Stimulated activated CD8-positive, alpha-beta memory T cell treated with anti-CD3 and anti-CD28 coated beads, Interleukin-4, amount 100 ng/mL, for 4 hours (primary cell): ENCODE data around the gene PPP1R2.

ENCODE experiments used
- DNase-seq, 2 donors: peaks; one replicate each; pipeline ENCODE4 v3.0.0-alpha.2; 2020; ENCODE audit warnings: low read depth in 2 of 2, low spot score in 1 of 2

Gene PPP1R2

DNA sequence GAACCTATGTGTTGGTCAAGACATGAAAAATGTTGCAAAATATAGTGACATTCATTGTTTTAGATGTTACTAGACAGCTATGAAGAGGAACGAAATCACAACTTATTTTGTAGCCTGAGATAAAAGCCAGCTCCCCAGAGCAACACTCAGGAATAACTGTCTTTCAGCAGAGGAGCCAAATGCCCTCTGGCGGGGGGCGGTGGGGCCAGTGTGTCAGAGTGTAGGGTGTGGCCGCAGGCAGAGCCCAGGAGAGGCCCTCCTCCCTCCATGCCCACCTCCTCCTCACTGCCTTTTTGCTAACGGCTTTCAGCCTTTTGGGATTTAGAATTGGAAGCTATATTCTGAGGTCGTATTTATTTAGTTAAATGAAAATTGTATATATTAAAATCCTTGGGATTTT, 23.7 kb upstream of the PPP1R2 start:
- DNase-seq = no peak

DNA sequence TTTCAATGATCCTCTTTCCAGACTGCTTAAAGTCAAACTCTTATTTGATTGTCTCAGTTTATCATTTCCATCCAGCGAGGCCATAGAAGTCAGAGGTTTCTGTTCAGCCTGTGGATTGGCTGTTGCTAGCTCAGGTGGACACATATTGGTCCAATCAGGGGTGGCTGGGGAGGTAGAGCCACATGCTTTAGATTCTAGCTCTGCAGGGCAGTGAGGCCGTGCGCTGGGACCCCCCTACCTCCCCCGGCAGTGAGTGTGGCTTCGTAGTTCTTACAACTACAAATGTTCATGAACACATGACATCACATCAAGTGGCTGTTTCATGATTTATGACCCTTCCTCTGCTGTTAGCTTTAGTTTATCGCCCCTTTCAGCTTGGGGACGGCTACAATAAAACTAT, 22.6 kb upstream of the PPP1R2 start:
- no peak for DNase-seq

DNA sequence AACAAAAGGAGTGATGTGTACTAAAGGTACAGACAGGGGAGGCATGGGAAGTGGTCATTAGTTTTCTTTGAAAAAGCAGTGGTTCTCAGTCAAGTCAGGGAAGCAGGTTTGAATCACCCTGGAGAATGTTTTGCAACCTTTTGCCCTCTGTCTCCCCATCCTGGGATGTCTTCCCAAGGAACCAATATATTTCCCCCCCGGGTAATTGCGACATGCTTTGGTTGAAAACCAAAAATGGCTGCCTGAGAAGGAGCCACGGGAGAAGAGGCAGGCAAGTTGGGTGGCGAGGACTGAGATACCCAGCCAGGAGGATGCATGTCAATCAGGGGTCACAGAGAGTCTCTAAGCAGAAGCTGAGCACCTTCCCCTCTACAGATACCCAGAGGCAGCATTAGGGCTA, 20.2 kb upstream of the PPP1R2 start:
- DNase-seq = no peak

DNA sequence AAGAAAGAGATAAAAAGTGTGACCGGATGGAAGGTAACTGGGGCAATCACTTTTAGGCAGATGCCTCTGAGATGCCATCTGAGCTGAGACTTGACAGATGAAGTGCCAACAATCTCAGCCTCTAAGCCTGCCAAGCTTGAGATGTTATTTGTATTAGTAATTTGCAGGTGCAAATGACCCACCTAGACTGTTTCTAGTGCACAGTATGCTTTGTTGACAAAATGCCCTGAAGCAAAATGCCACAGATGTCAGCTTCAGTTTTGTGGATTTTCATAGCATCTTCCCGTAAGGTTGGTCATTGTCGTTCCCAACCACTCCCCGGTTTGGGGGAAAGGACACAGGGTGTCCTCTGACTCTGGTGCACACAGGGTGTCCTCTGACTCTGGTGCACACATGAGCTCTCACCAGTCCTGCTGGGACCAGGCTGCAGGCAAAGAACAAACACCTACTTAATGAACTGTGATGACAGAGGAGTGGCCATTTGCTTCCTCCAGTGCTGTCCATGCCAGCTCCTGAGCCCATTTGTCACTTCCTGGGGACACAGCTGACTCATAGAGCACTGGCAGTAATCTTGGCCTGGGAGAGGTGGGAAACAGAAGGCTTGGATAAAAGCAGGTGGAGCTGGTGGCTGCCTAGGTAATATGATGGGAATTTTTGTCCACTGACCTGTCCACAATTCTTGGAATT, 16.7 kb upstream of the PPP1R2 start:
- no peak for DNase-seq

DNA sequence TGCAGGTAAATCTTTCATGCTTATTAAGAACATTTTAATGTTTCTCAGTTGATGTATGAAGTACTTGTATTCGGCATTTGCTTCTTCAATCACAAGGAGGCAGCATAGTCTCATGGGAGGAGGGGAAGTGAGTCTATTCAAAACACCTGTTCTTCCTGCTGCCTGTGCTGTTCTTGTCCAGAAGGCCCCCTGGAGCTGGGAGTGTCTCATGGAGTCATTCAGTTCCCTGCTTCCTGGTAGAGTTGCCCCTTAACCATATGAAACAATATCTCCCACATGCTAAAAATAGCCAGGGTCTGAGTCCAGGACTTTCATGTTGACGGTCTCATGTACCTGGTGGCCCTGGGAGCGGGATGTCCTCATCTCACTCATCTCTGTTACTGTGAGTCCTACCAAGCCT, 15.5 kb upstream of the PPP1R2 start:
- DNase-seq = no peak

DNA sequence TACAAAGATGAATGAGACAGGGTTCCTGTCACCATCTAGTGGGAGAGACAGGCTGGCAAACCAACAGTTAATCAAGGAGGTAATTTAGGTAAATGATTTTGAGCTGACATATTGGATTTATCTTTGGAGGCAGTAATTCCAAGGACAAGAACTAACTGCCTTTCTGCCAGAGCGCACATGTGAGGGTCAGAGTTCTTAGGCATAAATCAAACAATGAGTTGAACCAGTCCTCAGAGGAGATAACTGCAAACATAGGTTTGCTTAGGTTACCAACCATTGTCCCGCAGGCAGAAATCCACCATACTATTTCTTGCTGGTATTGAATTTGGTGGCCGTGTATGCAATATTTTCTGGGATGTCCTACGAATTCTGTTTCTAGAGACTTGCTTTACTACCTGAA, 14.2 kb upstream of the PPP1R2 start:
- no peak for DNase-seq

DNA sequence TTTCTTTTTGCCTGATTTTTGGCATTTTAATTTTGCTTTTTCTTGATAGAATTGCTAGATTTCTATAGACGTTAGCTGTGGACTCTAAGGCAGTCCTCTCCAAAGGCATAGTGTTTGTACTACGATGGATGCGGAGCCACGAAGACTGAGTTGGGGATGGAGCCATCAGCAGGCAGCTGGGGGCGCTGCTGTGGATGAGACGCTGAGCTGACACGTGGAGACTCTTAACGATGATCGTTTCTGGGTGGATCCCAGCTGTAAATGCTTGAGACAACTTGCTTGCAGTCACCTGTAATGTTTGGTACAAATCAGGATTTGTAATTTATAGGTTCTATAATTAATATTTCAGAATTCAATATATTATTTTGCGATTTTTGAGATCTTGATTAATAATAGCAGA, 13.3 kb upstream of the PPP1R2 start:
- no peak for DNase-seq

DNA sequence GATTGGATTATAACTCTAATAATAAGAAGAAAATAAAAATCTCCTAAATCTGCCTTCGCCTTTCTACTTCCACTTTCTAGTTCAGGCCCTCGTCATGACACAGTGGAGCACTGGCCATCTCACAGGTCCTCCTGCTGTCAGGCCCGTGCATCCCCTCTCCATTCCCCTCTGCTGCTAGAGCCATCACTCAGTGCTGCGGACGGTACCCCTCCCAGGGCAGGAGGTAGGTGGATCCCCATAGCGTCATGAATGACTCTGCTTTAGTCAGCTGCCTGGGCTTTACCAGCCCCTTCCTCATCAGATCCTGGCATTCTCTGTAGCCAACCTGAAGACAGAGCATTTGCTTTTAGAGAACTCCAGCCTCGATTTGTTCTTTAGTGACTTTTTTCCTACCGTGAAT, 12.0 kb upstream of the PPP1R2 start:
- DNase-seq = no peak

DNA sequence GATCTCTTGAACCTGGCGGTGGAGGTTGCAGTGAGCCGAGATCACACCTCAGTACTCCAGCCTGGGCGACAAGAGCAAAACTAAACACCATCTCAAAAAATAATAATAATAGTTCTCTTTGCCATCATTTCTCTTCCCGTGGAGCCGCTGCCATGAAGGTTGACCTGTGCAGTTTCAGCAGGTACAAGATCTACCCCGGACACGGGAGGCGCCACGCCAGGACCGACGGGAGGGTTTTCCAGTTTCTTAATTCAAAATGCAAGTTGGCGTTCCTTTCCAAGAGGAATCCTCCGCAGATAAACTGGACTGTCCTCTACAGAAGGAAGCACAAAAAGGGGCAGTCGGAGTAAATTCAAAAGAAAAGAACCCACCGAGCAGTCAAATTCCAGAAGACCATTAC, 11.3 kb upstream of the PPP1R2 start:
- no peak for DNase-seq

DNA sequence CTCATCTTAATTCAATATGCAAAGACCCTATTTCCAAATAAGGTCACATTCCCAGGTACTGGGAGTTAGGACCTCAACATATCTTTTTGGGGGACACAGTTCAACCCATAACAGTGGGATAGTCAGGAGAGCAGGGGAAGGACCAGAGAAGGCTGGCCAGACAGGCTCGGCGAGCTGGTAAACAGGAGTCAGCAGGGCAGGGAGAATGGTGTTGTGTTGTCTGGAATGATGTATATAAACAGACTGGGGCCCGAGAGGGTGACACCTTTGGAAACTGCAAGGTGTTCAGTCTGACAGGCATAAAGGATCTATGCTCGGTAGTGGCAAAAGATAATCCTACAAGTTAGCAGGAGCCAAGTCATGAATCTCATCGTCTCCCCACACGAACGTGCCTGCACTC, 10.1 kb upstream of the PPP1R2 start:
- no peak for DNase-seq

DNA sequence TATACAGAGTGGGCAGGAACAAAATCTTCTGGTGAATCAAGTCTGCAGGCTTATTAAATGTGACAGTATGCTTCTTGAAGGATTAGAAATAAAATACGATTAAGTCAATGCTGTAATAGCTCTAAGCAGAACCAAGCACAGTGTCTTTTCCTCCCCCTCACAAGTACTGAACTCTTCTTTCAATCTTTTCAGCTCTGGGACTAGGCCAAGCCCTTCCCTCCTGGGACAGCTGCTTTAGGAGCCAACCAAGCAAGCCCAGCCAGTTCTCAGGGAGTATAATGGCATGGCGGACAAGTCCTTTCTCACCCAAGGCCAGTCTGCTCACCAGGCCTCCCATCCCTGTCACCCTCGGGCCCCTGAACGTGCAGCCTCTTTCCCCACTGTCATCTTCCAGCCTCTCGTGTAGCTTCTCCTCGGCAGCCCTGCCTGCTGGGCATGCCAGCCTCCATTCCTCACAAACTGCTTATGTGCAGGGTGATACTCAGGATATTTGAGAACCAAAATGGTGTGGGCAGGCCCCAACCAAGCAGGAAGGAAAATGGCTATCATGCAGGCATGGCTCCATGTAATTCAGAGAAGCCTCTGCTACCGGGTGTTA, 8.4 kb upstream of the PPP1R2 start:
- no peak for DNase-seq

DNA sequence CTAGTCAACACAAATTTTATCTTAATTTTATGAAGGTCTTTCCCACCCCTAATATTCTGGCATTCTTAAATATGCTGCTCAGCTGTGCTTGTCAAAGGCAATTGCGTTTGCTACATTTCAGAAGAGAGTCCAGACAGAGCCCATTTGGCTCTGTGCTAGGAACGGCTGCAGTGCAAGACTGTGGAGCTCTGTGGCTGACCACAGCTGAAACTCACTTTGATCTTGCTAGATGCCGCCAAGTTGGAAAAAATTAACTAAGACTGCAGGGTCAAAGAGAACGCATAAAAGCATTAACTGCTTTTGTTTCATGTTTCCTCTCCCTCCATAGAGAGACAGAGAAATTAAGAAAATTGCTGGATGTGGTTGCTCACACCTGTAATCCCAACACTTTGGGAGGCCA, 7.6 kb upstream of the PPP1R2 start:
- no peak for DNase-seq

DNA sequence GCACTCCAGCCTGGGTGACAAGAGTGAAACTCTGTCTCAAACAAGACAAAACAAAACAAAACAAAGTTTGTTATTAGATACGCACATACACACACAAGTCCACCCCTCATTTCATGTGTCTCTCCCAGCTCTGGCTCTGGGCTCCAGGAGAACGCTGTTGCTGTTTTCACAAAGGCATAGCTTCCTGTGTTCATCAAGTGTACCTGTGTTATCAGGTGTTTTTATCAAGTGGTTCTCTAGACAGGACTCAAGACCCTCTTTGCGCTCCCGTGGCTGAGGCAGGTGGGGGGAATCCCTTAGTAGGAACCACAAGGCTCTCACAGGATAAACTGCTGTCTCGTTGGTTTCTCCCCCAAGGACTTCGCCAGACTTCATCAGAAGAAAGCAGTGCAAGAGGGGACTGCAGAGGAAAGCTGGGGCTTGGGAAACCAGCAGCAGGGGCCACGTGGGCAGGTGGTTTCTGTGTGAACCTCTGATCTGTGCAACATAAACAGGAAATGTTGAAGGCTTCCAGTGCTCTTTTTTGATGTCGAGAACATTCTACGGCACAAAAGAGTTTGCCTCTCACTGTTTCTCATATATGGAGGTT, 6.9 kb upstream of the PPP1R2 start:
- peak; percentile 51 to 67 for DNase-seq

DNA sequence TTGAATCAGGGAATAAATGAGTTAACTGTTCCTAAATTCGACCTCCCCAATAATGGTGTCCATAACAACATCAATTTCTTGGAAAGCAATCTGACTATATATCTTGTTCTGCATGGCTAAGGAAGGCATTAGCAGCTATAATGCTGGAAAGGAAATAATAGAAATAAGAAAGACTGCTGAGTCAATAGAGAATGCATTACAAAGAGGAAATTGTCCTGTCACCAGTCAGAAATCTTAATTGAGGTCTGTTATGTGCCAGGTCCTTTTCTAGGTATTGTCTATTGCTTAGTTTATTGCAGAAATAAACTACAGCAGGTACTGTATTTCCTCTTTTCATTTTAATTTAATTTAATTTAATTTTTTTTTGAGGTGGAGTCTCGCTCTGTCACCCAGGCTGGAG, 5.9 kb upstream of the PPP1R2 start:
- no peak for DNase-seq

DNA sequence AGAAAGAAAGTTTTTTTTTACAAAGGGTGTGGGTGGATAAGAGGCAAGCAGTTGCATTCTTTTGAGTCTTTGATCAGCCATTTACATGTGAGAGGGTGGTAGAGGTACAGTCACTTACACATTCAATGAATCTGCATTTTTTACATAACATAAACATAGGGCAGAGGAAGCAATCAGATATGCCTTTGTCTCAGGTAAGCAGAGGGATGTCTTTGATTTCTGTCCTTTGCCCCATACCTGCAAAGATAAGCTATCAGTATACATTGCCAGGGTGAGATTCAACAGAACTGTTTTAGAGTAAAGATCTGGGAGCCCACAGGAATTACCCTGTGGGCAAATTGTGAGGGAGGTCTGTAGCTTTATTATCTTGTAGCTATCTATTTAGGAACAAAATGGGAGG, 5.4 kb upstream of the PPP1R2 start:
- DNase-seq = no peak

DNA sequence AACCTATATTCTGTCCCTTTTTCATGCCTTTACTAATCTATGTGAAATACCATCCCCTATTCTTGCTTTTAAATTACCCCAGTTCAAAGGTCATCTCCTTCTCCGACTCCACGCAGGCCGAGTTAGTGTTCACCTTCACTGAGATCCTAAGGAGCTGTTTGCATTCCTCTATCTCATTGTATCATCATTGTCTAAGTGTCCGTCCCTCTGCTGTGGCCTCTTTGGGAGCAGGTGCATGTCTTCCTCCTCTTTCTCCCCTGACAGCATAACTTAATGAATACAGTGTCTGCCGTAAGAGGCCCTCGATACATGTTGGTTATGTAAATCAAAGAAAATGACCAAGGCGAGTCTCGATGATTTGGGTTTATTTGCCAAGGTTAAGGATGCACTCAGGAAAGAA, 4.9 kb upstream of the PPP1R2 start:
- DNase-seq = no peak

DNA sequence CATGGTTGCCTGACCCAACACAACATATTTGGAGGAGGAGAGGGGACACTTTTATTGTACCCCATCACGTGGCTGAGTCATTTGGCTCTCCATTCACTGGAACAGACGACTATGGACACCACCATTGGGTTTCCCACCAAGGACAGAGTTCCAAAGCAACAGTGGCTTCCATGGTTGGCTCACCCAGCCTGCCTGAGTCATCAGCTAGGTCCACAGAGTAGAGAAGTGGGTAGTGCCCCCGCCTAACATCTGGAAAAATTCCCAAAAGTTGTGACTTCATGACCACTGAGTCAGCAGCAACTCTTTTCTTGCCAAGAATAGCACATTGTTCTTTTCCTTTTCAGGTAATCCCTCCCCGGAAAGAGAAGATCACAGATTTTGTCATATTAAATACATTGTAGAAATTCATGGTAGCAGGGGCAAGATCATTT, 3.0 kb upstream of the PPP1R2 start:
- DNase-seq = no peak

DNA sequence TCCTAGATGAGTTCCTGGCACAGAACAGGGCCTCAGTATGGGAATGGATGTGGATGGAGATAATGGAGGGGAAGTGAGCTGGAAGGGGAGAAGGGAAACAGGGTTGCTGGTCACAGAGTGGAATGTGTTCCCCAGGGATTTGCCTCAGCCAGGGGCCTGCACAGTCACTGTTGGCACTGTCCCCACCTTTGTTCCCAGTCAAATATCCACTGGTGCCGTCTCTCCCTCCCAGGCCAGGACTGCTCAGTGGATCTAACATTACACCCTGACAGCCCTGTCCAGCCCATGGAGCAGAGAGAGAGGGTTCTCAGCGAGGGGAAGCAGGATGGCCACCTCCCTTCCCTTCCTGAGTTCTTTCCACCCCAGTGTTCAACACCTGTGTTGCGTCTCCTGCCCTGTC, 1.5 kb upstream of the PPP1R2 start:
- no peak for DNase-seq

DNA sequence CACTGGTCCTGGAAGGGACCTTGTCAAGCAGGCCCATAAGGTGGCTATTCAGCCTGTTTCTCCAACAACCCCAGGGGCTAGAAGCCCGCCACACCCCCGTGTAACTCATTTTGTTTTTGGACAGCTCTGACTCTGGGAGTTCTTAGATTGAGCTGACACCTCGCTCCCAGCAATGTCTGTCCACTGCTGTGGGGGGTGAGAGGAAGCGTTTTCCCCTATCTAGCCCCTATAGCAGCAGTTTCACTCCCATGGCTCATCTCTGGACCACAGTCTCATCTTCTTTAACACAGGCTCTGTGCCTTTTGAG, 1.1 kb upstream of the PPP1R2 start:
- DNase-seq = no peak

DNA sequence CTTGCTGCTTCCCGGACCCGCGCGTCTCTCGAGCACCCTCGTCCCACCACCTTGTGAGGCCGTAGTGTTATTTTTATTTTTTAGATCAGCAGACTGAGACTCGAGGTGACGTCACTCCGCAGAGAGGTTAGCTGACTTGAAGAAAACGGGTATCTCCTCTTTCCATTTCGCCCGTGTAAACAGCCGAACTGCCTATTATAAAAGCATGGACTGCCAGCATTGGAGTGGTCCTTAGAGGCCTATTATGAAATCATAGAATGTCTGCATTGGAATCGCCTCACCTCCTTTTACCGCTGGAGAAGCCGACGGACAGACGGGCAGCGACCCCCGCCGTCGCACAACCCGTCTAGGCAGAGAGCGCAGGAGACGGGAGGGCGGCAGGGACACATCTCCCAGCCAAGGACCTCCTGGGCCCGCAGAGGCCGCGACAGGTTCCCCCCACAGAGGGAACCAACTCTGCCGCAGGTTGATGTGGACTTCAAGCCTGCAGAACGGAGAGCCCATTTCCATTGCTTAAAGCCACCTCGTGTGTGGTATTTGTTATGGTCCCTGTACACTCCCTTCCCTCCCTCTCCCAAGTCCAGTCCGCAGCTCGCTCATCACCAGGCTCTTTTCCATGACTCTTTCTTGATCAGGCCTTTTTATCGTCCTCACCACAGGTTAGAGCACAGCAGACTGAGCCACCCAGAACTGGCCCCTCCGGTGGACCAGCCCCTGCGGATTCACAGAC, 540 bp upstream of the PPP1R2 start:
- DNase-seq = no peak

DNA sequence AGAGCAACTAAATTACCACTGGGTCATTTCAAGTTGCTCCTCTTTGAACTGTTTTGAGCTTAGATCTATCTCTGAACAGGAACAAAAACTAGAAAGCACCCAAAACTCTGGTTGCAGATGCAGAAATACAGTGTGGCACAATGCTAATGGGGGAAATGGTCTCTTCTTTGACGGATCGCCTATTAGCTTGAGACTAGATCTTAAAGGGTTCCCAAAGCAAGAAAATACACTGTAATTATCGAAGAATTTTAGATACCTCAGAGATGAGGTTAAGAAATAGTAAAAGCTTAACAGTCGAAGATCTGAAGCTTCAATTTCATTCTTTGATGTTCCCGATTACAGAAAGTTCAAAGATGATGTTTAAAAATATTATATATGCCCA, 818 bp downstream of the PPP1R2 start:
- DNase-seq = no peak

DNA sequence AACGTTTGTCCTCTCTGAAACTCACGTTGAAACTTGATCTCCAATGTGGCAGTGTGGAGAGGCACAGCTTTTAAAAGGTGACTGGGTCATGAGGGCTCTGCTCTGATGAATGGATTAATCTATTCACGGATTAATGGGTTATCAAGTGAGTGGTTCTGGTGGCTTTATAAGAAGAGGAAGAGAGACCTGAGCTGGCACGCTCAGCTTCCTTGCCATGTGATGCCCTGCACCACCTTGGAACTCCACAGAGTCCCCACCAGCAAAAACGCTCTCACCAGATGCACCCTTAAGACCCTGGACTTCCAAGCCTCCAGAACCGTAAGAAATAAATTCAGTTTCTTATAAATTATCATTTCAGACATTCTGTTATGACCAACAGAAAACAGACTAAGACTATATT, 2.6 kb downstream of the PPP1R2 start:
- no peak for DNase-seq

DNA sequence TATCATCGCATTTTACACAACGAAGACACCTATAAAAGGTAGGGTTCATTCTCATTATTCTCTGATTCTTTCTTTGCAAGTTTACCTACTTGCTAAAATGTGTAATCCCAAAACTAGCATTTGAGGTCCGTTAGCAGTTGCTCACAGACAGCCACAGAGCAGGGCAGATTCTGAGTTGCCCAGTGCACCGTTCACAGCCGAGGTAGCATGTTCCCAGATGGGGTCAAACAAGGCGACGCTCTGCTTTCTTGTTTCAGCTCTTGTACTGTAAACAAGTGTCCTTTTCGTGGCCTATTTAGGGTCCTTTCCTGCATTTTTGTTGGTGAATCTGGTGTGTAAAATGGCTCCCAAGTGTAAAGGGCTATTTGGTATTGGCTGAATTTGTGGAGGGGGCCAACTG, 3.1 kb downstream of the PPP1R2 start:
- DNase-seq = no peak
